Epithelial cell of prostate (primary cell): Measurements from ENCODE around the gene TANK.
"Not testable (repeated sequence)": the region's sequence is repeated elsewhere in the genome, so short reads cannot be mapped to it uniquely, and the experiment has no call there.

Experiments used
- DNase-seq: peaks from one replicate; pipeline ENCODE4 v3.0.0-alpha.2; 2011; ENCODE audit warnings: low read depth, low spot score
- H3K27ac ChIP-seq: fragments of 450-650 bp; 2 replicates; pipeline ENCODE4 v1.5.1; 2017; ENCODE audit warnings: mild to moderate bottlenecking

Gene TANK

DNA sequence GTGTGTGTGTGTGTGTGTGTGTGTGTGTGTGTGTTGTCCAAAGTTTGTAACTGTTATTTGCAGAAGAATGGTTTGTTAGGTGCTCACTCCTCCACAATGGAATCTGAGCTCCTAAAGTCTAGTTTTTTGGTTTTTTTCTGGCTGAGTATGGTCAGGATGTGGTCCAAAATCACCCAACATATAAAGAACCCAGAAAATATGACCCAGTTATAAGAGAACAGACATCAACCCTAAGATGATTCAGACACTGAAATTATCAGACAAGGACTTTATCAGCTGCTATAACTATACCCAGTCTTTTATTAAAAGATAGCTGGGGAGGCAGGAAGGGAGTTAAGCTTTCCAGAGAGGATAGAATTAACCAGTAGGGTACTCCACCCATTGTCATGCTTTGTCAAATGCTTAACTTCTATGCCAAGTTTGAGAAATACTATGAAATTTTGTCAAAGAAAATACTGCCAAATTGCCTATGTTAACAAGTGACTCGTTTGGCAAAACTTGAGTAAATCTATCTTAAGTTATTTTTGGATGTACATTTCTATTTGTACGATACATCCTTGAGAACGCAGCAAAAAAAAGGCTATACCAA is 57.5 kb downstream of the TANK start:
- no peak for DNase-seq
- no peak overlapping the region for H3K27ac ChIP-seq

DNA sequence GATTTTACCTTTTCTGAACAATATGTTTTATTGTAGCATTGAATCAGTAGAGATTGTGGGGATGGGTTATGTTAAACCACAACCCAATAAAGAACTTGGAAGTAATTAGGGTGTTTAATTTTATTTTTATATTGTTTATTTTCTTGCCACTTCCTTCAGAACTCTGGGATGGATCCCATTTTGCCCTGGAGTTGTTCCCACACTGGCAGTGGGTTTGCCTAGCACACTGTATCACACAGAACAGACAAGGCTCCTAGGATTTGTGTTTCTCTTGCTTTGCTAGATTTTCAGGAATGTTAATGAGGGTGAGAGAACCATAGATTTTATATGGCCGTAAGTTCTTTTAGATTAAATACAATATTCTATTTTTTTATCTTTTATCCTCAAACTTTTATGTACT is 59.0 kb downstream of the TANK start:
- no peak overlapping the region for H3K27ac ChIP-seq
- no peak for DNase-seq

DNA sequence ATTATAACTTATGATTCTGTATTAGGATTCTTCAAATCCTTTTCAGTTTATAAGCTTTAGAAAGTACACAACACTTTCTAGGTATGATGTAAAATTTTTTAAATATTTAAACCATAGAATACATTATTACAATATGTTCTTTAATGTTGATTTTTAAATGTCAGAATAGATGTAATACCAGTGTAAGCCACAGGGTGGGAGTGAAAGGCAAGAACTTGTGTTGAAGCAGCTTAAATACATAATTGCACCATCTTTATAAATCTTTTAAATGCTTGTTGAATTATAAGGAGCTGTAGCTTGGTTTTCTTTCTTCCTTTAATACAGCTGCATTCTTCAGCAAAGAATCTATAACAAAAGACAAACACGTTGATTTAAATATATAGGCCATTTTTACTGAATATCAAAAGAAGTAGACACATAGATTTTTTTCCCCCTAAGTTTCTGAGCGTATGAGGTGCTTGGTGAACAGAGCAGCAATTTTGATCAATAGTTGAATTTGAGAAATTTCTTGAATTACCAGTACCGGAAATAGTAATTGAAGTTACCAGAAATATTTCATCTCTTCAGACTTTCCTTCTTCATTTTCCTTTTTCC is 63.0 kb downstream of the TANK start:
- H3K27ac ChIP-seq, result no peak overlapping the region
- no peak for DNase-seq

DNA sequence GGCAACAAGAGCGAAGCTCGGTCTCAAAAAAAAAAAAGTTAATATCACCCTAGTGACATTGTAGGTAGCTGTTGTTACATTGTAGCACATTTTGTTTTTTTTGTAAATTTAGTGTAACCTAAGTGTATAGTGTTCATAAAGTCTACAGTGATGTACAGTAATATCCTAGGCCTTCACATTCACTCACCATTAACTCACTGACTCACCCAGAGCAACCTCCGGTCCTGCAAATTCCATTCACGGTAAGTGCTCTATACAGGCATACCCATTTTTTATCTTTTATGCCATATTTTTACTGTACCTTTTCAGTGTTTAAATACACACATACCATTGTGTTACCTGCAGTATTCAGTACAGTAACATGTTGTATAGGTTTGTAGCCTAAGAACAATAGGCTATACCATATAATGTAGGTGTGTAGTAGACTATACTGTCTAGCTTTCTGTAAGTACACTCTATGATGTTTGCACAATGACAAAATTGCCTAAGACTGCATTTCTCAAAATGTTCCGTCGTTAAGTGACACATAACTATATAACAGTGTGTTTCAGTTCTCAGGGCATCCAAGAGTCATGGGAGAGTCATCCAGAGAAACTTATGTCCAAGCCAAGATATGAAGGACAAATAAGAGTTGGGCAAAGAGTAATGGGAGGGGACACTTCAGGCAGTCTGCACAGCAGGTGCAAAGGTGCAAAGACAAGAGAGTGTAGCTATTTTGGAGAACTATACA is 68.4 kb downstream of the TANK start:
- no peak for DNase-seq
- H3K27ac ChIP-seq, result peak overlapping the region; percentile 18

DNA sequence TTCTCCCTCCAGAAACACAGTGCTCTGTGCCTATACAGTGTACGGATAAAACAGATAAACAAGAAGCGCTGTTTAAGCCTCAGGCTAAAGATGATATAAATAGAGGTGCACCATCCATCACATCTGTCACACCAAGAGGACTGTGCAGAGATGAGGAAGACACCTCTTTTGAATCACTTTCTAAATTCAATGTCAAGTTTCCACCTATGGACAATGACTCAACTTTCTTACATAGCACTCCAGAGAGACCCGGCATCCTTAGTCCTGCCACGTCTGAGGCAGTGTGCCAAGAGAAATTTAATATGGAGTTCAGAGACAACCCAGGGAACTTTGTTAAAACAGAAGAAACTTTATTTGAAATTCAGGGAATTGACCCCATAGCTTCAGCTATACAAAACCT is 70.7 kb downstream of the TANK start:
- no peak overlapping the region for H3K27ac ChIP-seq
- no peak for DNase-seq

DNA sequence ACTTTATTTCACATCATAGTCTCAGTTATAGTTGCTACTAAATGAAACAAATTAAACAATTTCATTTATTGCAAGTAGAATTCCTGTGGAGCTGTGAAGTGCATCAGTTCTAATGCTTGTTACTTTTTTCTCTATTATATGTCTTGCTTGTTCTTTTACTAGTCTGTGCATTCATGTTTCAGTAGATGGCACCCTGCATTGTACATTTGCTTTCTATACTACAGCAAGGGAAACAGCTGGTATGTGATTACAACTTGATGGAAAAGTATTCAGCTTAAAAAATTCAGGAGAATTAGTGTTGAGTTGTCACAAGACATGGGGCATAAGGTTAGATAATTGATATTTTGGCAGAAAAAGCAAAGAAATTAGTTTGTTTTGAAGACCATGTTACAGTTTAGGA is 72.3 kb downstream of the TANK start:
- DNase-seq, result no peak
- no peak overlapping the region for H3K27ac ChIP-seq

DNA sequence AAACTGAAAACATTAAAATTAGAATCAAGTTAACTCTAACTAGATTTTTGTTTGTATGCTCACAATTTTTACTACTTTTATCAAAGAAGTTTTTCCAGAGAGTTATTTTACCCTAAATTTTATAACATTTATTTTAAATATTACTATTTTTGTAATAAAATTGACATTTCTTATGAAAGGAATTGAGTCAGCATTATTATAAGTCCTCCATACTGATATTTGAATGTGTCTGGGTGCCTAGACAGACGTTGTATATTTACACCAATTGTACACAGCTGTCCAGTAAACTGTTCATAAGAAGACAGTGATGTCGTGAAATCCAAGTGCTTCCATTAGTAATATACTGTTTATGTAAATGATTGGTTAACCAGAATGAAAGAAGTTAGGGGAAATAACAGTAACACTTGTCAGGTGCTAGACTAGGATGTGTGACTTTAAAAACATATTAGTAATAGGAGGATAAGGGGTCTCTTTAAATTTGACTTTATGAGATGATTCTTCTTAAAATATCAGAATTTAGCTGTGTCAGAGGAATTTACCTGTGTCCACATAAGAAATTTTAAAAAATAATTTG is 73.7 kb downstream of the TANK start:
- no peak for DNase-seq
- H3K27ac ChIP-seq, result no peak overlapping the region

DNA sequence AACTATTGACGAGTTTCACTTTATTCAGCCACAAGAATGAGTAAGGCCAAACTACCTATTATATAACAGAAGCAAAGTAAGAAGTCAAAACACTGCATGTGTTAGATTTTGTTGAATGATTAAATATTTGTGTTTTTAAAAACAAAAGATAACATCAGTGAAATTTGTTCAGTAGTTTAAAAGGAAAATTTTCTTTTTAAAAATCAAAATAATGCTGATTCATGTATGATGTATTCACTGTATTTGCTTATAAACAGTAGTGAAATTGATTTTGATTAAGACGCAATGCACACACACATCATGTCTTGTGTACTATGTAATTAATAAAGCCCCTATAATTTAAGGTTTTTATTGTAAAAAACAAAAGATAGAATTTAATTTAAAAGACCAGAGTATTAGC is 74.4 kb downstream of the TANK start:
- no peak for DNase-seq
- H3K27ac ChIP-seq, result no peak overlapping the region

DNA sequence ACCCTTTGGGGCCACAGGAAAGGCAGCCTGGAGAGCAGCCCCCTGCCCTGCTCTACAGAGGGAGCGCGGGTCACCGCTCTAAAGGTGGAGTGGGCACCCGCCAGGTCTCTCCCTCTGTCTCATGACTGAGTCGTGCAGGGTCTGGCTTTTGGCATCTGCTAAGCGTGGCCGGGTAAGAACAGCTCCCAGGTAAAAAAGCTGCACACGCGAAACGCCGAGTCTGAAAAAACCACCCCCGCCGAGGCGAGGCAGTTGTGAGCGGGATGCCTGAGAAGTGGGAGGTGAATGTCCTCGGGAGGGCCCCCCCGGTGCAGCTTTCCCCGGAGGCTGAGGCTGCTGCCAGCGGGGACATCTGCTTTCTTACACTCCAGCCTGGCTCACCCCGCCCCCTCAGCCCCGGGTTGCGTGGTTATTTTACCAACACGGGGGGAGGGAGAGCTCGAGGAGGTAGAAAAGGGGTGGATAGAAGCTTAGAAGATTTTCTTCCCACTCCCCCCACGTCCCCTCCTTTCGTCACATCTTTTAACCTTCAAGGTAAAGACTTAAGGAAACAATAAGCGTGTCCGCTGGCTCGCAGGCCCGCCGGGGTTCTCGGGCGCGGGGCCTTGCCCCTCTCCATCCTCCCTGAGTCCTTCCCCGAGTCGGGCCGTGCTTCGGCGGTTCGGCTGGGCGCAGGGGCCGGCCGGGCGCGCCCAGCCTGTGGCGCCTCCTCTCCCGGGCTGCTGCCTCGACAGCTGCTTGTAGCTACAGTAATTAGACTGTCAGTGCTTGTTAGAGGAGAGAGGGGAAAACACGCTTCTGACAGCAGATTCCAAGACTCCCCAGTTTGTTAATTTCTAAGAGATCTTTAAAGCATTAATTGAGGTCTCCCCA is 77.4 kb downstream of the TANK start:
- no peak overlapping the region for H3K27ac ChIP-seq
- no peak for DNase-seq

DNA sequence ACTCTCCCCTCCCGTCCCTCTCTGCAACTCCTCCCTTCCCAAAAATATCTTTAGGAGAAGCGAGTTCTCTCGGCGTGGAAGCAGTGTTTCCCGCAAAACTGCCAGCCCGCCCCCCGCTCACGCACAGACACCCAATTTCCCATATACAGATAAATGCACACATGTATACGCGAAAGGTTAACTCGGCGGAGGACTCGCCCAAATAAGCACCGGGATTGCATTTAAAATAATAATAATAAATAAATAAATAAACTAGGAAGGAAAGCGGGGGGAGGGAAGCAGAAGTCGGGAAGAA is 78.0 kb downstream of the TANK start:
- DNase-seq, result no peak
- H3K27ac ChIP-seq, result no peak overlapping the region

DNA sequence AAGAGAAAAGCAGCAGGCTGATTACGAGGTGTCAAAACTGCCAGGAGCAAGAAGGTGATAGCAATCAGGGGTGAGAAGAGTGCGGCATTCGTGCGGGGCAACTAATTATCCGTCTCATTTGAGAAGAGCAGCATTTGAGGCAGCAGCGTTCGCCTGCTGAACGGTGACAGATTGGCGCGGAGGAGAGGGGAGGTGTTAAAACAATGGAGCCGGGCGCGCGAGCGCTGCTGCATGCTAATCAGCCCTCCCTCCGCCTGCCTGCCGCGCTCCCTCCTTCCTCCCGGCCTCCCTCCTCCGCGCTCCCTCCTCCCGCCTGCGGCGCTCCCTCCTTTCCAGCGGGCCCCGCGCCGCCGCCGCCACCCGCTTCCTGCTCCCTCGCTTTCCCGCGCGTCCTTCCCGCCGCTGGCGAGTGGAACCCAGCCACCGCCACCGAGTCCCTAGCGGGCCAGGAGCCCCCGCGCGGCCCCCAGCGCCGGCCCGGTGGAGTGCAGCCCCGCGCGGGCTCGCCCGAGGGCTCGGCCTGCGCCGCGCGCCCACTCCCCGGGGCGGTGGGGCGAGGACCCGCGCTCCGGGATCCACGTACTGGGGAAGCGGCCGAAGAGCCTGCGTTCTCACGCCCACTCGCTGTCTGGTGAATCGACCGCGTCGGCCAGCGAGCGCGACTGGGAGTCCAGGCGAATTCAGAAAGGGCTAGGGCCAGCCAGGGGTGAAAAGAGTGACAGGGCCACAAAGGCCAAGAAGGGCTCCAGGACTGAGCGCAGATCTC is 78.5 kb downstream of the TANK start:
- DNase-seq, result no peak
- H3K27ac ChIP-seq, result no peak overlapping the region

DNA sequence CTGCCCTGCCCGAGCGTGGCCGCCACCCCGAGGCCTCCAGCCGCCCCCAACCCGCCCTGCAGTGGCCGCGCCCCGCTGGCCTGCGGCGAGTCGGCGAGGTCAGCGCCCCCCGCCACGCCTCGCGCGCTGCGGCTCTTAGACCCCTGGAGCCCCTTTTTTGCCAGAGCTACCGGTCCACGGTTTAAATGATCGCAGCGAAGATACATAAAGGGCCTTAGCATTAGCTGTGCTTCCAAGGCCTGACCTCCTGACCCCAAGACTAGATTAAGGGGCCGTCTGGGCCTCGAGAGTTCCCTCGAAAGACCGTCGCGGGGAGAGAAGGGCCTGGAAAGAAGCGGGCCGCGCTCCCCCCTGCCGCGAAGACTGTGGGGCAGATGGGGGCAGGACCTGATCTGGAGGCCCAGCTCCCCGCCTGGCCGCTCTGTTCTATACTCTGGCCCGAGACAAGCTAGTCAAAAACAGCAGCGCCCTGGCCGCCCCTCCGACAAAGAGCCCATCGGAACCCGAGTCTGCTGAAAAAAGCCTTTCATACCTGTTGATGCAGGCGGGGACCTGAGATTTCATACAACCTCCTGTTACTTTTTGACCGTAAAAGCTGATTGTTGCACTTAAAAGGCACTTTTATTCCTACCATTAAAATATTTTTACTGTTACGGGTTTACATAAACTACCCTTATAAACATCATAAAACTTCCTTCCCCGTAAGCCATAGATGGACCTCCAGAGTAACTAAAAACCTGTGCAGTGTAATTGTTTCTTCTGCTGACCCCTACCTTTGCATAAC is 79.3 kb downstream of the TANK start:
- no peak for DNase-seq

DNA sequence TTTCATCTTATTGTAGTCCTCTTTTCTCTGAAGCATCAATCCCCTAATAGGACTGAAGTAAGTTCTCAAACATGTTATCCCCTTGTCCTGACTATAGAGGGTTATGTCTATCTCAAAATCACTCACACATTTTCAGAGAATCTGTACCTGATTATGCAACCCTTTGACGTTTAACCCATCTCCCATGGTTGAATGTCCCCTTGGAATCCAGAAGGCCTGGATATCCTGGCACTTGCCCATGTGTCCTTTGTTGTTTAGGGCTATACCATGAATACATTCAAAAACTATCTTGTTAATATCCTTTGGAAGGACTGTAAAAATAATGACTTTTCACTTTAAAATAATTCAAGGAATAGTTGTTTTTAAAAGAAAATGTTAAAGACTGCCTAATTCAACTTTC is 81.7 kb downstream of the TANK start:
- no peak overlapping the region for H3K27ac ChIP-seq
- DNase-seq, result no peak

More for the DNA sequence above, 79.3 kb downstream of the TANK start:
- H3K27ac ChIP-seq, result no peak overlapping the region

DNA sequence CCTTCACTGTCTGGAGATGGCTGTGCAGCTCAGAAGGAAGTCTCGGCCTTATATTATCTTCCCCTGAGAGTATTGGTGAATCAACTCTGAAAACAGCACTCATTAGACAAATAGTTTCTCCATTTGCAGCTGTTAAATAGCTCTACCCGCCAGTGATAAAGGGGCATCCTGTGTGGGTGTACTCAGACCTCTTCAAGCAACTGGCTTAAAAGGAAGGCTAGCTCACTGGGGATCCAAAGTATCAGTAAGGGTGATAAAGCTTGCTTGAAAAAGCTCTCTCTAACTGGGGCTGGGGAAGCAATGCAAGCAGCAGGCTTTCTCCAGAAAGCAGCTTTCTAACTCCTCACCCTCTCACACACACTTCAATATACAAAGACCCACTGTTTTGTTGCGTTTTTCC is 83.1 kb downstream of the TANK start:
- no peak for DNase-seq
- no peak overlapping the region for H3K27ac ChIP-seq

DNA sequence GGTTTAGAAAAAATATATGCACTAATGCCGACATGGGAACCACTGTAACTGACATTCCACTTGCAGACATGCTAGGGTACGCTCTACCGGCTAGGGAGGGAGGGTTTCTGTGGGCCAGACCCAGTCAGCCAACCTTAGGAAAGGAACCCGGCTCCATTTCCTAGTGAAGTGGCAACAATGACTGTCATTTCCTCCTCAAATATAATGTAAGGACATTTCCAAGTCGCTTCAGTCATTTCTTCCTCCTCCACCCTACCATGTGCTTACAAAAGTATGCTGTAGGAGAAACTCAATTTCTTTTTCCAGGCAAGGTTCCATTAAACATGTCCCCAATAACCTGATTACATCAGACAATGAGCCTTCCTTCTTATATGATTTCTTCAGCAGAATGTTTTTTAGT is 83.7 kb downstream of the TANK start:
- H3K27ac ChIP-seq, result no peak overlapping the region

DNA sequence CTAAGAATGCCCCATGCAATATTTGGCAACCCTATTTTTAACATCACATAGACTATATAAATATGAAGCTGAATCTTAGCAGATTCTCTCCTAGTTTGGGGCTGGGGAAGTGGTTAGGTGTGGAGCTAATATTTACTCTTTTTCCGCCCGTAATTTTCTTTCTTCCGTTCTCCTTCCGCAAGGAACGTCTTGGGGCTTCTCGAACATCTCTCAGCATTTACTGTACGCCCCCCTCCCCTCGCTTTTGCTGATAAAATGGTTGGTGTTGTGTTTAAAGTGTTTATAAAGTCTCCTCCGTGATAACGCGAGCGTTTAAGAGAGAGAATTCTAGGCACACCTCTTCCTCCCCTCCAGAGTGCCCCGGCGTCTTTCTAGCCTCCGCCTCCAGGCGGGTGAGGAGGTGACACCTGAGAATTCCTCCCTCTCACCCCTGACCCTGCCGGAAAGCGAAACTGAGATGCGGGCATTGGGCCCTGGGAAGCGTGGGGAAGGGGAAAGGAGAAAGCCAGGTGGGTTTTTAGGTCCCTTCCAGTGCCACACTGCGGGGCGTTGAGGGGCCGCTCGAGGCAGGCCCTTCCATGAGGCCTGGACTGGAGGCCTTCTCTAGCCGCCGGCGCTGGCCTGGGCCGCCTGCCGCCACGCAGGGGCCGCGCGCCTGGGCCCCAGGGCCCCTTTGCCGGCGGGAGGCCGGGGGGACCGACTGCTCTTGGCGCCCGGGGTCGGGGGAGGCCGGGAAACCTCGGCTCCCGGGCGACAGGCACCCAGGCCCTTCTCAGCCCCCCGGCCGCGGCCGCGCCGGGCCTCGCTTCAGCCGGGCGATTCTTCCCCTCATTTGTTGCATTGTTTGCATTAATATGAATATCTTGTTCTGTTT is 84.4 kb downstream of the TANK start:
- not testable (repeated sequence) for DNase-seq, H3K27ac ChIP-seq

More for the DNA sequence above, 83.7 kb downstream of the TANK start:
- DNase-seq, result no peak

DNA sequence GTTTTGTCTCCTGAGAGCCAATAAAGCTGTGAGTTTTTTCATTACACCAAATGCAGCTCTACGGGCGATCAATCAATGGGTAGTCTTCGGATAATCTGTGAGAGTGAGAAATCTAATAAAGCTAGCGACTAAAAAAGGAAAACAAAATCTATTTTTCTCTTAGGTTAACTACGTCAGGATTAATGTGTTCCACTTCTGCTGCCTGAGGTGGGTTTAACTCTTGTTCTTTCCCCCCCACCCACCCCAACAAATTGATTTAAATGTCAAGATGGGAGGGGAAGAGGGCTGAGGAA is 85.0 kb downstream of the TANK start:
- H3K27ac ChIP-seq, result no peak overlapping the region
- DNase-seq, result no peak

DNA sequence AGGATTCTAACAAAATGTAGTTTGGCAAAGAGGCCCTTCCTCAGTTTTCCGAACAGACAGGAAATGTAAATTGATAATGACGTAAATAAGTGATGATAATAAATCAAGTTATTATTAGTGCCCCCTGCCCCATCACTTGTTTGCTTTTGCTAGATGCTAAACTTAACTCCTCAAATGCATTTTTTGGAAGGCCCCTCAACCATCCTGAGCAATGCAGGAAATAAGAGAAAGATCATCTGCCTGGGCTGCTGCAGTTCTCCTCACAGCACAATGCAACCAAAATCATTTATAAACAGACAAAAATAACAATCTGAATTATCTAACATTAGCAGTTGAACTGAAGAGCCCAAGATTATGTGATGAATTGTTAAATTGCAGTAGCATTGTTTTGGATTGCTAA is 85.4 kb downstream of the TANK start:
- no peak overlapping the region for H3K27ac ChIP-seq
- no peak for DNase-seq

DNA sequence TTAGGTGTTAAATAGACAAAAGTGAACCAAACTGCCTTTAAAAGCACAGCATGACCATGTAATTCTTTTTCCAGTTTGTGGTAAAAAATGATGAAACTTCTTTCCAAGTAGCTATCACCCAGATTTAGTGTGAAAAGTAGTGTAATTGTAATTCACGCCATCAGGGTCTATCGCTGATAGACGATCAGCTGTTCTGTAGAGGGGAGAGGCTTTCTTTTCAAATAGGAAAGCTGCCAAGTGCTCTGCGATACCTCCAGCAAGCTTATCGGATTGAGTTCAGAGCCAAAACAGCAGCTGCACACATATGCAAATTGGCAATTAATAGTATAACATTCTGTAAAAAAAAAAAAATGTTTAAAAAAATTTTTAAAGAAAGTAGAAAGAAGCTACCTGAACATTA is 86.1 kb downstream of the TANK start:
- no peak overlapping the region for H3K27ac ChIP-seq
- DNase-seq, result no peak
